ENCODE measurements around the gene SH3RF2. TPM values are rescaled to one million over a fixed set of nuclear protein-coding genes. Genes with fewer than 3 reads are reported as not detected.
"Not testable (repeated sequence)": the region's sequence is repeated elsewhere in the genome, so short reads cannot be mapped to it uniquely, and the experiment has no call there.

The SH3RF2 gene
- total RNA-seq, 1 experiment from 2014 or later: 11.9 TPM

DNA sequence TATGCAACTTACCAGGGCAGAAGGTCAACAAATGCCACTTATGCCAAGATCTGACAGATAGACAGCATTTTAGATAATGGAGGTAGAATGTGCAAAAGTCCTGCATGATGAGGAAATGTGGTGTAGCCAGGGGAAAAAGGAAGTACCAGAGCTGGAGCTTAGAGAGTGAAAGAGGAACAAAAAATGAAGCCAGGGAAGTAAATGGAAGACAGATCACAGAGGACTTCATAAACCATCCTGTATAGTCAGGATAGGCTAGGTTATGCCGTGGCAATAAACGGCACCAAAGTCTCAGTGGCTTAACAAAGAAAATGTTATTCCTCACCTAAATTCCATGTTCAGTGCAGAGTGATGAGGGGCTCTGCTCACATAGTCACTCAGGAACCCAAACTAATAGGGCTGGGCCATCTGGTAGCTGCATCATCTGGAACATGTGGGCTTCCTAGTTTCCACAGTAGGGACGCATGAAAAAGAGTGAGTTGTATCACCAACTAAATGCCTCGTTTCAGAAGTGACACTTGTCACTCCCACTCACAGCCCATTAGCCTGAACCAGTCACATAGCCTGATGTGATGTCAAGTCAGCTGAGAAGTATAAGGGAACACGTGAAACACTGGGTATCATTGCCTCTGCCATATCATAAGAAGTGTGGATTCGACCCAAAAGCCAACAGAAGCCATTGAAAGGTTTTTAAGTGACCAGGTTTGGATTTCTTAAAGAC is 70.3 kb downstream of the SH3RF2 start:
- DNase-seq (ENCODE audit: low read depth): no peak

DNA sequence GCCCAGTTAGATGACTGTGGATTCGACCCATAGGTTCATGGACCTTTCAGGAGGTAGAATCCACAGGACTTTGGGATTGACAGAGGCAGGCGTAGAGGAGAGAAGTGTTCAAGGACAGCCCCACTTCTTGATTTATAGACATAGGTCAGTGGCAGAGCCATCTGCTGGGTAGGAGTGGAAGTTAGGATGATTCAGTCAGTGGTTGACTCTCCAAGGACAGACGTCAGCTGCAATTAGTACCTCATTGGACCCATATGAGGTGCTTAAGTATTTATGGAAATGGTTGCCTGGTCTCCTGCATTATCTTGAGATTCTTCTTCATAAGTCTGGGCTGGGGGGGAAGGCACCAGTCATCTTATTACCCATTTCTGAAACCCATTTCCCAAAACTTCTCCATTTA is 70.9 kb downstream of the SH3RF2 start:
- peak; percentile 7 for DNase-seq (ENCODE audit: low read depth)

DNA sequence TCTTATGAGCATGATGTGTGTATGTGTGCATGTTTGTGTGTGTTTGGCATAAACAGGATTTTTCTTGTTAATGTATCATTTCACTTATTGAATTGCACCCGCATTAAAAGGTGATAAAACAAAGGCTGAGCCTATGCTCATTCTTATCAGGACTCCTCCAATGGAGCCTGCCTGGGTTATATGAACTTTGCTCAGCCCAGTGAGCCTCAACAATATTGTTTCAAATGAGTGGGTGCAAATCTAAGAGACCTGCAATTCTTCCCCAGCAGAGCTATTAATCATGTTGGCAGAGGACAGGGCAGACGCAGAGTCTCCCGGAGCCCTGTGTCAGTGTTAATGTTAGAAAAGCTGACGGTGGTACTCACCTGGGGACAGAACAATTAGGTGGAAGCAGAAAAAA is 71.6 kb downstream of the SH3RF2 start:
- no peak for DNase-seq (ENCODE audit: low read depth)

DNA sequence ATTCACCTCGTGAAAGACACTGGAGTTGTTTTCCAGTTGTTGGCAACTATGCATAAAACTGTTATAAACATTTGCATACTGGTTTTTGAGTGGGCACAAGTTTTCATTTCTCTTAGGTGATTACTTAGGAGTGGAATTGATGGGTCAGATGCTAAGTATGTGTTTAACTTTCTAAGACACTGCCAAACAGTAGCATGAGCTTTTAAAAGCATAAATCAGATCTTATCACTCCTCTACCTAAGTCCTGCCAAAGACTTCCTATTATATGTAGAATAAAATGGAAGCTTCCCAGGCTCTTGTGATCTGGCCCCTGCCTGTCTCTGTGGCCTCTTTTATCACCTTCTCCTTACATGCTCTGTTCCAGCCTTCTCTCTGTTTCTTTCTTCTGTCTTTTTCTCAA is 72.6 kb downstream of the SH3RF2 start:
- peak; percentile 75 for DNase-seq (ENCODE audit: low read depth)

DNA sequence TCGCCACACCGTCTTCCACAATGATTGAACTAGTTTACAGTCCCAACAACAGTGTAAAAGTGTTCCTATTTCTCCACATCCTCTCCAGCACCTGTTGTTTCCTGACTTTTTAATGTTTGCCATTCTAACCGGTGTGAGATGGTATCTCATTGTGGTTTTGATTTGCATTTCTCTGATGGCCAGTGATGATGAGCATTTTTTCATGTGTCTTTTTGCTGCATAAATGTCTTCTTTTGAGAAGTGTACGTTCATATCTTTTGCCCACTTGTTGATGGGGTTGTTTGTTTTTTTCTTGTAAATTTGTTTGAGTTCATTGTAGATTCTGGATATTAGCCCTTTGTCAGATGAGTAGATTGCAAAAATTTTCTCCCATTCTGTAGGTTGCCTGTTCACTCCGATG is 74.1 kb downstream of the SH3RF2 start:
- not testable (repeated sequence) for DNase-seq (ENCODE audit: low read depth)

DNA sequence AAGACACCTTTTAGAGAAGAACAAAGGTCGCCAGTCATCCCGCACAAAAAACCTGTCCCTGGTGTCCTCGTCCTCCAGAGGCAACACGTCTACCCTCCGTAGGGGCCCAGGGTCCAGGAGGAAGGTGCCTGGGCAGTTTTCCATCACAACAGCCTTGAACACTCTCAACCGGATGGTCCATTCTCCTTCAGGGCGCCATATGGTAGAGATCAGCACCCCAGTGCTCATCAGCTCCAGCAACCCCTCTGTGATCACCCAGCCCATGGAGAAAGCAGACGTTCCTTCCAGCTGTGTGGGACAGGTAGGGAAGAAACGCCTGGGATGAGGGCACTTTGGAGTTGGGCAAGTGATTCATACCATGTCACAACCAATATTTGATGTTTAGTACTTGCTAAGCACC is 77.4 kb downstream of the SH3RF2 start:
- DNase-seq (ENCODE audit: low read depth): no peak

DNA sequence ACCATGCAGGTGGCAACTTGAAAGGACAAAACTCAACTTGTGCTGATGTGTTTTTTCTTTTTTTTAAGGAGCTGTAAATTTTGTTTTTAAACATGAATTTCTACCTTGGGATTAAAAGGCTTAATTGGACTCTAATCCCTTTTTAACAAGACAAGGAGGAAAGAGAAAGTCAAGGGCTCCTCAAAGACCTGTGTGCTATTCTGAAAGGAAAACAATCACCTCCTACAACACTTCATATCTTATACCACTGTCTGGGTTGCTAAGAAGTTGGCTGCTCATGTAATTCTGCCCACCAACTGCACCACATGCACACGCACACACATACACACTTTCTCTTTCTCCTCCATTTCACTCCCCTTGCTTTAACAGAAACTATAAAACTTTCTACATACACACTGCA is 78.6 kb downstream of the SH3RF2 start:
- no peak for DNase-seq (ENCODE audit: low read depth)

DNA sequence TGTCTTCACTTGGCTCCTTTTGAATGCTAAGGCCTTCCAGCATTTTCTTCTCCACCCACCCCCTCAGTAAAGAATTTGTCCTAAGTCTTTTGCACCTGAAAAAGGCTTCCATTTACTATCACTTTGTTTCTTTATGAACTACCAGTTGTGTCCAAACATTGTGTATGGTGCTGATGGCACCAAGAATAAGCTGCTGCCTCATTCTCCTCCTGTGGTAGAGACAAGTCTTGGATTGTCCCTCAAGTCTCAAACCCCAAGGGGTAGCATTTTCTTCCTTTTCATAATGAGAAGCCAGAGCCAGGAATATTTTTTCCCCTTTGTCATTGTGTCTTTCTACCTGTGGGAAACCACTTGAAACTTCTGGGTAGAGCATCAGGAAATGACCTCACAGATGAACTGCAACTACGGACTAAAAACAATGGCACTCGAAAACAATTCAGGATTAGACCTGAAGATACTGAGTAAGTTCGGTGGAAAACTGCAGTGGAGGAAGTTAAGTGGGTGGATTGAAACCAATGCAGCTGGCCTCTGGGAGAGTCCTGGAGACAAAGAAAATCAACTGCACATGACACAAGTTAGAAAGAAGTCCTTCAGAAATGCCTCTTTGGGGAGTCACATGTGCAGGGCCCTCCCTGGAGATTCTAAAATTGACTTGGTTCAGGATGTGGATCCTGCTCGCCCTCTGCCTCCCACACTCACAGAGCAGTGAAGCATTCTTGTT is 80.5 kb downstream of the SH3RF2 start:
- no peak for DNase-seq (ENCODE audit: low read depth)

DNA sequence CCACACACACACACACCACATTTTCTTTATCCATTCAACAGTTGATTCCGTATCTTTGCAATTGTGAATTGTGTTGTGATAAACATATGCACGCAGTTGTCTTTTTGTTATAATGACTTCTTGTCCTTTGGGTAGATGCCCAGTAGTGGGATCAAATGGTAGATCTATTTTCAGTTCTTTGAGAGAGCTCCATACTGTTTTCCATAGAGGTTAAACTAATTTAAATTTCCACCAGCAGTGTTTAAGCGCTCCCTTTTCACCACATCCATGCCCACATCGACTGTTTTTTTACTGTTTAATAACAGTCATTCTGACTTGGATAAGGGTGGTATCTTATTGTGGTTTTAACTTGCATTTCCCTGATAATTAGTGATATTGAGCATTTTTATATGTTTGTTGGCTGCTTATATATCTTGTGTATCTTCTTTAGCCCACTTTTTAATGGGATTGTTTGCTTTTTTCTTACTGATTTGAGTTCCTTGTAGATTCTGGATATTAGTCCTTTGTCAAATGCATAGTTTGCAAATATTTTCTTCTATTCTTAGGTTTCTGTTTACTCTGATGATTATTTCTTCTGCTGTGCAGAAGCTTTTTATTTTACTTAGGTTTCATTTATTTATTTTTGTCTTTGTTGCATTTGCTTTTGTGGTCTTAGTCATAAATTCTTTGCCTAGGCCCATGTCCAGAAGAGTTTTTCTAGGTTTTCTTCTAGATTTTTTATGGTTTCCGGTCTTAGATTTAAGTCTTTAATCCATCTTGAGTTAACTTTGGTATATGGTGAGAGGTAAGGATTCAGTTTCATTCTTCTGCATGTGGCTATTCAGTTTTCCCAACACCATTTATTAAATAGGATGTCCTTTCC is 82.4 kb downstream of the SH3RF2 start:
- DNase-seq (ENCODE audit: low read depth): no peak

DNA sequence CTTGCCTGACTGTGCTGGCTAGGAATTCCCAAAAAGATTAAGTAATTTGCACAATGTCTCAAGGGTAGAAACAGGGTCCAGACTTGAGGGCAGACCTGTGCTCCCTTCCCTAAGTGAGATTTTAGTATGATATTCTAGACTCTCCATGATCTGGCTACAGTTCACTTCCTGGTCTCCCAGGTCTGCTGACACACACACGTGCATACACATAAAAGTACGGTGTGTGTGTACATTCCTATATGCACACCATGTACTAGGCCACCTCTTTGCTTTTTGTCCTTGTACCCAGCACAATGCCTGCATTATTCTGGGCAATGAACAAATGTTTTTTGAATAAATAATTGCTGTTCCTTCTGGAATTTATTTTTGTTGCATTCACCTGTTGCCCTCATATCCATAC is 83.7 kb downstream of the SH3RF2 start:
- no peak for DNase-seq (ENCODE audit: low read depth)

DNA sequence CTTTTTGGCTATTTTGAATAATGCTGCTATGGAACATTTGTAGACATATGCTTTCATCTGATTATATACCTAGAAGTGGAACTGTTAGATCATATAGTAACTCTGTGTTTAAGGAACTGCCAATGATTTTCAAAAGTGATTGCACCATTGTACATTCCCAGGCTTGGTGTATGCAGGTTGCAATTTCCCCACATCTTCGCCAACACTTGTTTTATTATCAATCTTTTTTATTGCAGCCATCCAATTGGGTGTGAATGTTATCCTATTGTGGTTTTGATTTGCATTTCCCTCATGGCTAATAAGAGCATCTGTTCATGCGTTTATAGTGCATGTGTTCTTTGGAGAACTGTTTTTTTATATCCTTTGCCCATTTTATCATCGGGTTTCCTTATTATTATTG is 87.7 kb downstream of the SH3RF2 start:
- DNase-seq (ENCODE audit: low read depth): no peak

DNA sequence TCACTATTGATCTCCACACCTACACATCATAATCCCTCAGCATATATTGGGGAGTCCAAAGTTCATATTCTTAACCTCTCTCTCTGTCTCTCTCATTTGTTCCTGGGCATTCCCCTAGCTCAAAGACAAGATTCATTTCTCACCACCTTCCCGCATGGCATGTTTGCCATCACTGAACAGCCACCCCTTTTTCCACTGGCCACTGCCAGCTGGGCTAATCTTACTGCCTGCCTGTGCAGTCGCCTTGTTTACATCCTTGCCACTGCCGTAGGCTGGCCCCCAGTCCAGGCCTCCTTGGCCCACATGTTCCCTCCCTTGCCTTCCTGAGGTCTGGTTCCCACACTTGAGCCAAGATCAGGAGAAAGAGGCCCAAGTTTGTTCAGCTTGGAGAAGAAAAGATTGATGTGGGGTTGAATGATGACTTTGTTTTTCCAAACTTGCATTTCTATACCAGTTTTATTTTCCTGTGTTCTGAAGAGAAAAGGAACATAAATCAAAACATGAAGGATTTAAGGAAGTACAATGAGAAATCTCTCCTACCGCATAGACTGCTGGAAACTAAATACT is 88.8 kb downstream of the SH3RF2 start:
- no peak for DNase-seq (ENCODE audit: low read depth)

DNA sequence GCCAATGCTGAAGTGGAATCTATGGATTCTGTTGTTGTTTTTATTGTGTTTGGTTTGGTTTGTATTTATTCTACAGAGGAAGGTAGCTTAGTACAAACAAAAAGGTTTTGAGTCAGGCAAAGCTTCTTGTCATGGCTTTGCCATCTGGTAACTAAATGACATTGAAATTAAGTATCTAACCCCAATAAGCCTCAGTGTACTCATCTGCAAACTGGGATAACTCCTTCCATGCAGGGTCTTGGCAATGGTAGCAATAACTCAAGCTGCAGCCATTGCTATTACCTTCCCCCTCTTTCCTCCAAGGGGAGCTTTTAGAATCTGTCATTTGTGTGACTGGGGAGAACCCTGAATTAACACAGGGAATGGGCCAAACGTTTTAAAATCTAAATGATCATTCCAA is 89.3 kb downstream of the SH3RF2 start:
- no peak for DNase-seq (ENCODE audit: low read depth)

DNA sequence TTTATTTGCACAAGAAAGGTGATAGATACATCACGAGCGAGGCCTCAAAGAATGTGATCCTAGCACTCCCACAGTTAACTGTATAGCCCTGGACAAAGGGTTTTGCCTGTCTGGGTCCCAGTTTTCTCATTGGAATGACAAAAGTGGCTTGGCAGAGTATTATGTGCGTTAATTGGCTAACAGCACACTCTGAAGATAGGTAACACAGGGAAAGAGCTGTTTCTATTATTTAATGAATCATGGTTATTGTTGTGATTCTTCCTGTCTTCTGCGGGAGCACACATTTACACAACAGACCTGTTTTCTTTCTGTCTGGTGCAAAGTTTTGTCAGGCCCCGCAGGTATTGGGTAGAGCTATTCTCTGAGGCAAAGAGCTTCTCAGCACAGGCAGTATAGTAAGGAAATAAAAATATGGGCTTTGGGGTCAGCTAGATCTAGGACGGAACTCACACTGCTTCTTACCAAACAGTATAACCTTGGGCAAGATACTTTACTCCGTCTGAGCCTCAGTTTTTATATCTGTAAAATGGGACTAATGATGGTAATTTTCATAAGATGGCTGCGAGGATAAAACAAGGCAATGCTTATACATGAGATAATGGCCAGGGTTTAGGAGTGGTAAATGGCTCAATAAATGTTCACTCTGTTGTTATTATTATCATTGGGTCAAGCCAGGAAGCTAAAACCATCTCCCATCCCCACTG is 90.1 kb downstream of the SH3RF2 start:
- DNase-seq (ENCODE audit: low read depth): no peak

DNA sequence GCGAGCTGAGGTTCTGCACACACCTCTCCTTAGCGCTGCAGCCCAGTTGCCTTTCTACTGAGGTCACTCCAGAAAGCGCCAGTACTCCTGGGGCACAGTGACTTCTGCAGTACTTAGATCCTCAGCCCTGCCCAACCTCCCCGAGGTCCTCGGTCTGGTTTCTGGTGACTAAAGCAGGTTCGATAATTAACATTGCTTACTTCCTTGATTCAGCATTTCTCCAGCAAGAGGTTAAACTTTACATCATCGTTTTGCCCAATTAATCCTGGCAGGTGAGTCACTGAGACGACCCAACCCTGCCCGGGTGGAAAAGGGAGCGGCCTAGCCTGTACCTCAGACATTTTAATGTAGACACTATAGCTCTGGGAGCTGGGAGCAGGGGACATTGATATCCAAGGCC is 91.4 kb downstream of the SH3RF2 start:
- peak; percentile 46 for DNase-seq (ENCODE audit: low read depth)

DNA sequence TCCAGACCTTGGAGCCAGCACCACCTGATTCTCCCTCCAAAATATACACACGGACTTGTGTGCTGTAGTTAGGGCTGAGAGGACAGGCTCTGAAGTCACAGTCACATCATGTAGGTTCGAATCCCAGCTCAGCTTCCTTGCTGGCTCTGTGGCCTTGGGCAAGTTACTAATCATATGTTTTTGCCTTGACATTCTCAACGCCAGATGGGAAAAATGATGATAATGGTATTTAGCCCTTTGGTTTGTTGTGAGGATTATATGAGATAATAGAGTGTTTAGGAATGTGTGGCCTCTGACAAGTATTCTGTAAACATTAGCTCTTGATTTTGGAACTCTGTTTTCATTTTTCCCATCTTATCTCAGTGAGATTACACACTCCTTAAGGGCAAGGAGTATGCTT is 96.5 kb downstream of the SH3RF2 start:
- DNase-seq (ENCODE audit: low read depth): no peak

DNA sequence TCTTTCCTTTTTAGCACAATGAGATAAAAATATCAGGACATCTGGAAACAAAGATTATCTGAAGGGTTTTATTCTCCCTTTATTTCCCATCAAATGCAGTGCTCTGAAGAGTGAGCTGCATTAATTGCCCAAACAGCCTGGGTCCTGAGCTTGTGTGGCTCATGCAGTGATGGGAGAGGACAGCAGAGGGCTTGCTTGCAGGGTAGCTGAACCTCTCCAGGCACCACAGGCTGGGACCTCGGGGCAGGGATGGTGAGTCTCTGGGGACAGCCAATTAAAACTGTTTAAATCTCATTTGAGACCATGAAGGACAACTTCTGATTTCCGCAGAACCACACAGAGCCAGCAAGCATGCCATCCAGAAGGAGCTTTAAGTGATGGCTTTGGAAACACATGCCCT is 97.7 kb downstream of the SH3RF2 start:
- DNase-seq (ENCODE audit: low read depth): no peak

DNA sequence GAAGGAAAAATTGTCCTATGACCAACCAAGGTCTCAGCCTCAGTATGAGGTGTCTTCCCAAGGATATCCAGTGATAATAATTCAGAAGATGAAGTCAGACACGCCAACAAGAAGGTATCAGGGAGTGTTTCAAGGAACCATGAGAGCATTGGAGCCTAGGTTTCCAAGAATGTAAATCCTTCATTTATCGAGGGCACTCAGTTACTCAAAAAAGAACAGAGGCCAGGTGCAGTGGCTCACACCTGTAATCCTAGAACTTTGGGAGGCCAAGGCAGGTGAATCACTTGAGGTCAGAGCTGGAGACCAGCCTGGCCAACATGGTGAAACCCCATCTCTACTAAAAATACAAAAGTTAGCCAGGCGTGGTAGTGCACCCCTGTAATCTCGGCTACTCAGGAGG is 98.2 kb downstream of the SH3RF2 start:
- DNase-seq (ENCODE audit: low read depth): no peak

DNA sequence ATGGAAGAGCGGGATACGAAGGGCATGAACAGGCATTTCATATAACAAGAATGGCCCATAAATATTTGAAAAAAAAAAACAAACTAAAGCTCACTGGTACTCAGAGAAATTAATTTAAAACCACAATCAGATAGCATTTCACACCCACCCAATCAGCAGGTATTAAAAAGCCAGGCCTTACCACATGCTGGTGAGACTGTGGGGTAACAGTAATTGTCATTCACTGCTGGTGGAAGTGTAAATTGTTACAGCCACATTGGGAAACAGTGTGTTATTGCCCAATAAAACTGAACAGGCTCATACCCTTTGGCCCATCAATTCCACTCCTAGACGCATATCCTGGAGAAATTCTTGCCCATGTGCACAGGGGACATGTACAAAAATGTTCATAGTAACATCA is 103.0 kb downstream of the SH3RF2 start:
- DNase-seq (ENCODE audit: low read depth): no peak

DNA sequence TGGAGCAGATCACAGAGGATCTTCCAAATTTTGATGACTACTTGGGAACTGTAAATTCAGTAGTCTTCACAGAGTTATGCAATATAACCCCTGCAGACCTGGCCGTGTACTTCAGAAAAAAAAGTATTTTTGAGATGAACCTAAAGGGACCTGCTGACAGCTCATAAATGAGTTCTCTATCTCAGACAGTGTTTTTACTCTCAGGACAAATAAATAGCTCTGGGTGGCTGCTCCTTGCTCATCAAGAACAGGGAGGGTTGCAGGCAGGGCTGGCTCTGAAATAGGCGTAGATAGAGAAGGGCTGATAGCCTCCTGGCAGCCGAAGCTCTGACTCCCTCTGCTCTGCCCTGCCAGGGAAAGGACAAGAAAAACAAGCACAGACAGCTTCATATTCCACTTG is 104.1 kb downstream of the SH3RF2 start:
- DNase-seq (ENCODE audit: low read depth): no peak

DNA sequence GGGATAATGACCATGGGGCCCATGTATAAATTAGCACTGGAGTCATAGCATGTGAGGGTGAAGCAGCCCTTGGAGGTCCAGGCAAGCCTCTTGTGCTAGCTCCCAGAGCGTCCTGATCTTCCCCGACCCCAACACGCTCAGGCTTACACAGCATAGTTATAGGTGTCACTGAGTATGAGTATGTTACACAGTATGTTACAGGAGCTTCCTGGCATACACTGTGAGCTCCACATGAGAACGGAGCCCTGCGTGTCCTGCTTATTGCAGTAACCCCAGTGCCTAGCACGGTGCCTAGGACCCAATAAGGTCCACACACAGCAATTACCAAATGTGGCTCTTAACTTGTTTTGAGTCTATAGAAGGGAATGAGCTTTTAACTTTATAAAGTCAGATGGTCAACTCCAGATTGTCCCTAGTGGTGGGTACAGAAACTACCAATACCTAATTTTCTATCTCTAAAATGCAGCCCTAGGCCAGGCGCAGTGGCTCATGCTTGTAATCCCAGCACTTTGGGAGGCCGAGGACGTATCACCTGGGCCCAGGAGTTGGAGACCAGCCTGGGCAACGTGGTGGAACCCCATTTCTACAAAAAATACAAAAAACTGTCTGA is 104.9 kb downstream of the SH3RF2 start:
- peak; percentile 24 for DNase-seq (ENCODE audit: low read depth)
